MV-4-11 (cell line): ENCODE results near the gene SLC4A2.

Experiments used
- DNase-seq: peaks from one replicate; lab custom pipeline; 2025; lab: John Stamatoyannopoulos, UW

SLC4A2 gene

GRCh38 chr7:151115121-151115835 is 55.9 kb downstream of the SLC4A2 start:
- DNase-seq, result no peak

DNA sequence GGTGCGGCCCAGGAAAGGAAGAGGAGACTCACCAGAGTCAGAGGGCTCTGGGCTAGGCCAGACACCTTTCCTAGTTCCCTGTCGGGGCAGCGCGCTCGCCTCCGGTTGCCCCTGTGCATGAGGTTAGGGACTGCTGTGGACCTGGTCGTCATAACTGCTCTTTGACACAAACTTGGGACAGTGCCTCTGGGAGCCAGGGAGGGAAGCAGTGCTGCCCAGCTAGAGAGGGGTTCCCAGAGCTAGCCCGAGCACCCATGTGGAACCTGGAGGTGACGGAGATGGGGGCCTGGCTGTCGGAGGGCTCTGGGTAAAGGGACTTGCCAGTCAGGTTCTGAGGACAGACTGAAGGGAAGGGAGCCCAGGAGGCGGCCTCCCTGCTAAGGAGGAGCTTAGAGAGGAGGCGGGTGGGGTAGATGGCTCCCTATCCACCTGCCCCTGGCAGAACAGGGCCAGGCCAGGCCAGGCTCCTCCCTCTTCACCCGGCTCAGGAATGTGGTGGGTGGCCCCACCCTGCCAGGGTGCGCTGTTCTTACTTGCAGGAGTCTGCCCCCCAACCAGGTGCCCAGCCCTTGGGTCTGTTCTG is 56.5 kb downstream of the SLC4A2 start:
- no peak for DNase-seq

DNA sequence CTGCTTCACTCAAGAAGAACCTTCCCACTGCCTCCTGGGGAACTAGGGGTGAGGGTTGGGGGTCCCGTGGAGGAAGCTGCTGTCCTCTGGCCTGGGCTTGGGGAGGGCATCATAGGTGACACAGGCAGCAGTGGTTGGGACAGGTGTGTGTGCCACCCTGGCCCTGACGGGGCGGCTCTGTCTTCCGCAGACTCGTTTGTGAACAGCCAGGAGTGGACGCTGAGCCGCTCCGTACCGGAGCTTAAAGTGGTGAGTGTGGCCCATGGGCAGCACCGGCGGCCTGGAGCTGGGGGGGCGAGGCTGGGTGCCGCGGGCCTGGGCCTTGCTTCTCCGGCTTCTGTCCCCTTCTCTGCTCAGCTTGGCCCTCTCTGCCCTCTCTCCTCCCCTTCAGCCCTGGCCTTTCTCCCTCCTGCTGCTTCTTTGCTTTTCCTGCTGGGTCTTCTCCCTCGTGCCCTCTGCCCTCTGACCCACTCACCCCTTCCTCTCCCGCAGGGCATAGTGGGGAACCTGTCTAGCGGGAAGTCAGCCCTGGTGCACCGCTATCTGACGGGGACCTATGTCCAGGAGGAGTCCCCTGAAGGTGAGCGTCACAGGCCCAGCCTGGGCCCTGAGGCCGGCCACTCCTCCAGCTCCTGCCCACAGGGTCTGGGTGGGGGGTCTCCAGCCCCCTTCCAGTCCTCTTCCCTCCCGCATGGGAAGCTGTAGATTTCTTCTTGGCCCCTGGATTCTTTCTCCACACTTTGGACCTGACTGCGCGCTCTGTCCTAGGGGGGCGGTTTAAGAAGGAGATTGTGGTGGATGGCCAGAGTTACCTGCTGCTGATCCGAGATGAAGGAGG is 57.4 kb downstream of the SLC4A2 start:
- no peak for DNase-seq

DNA sequence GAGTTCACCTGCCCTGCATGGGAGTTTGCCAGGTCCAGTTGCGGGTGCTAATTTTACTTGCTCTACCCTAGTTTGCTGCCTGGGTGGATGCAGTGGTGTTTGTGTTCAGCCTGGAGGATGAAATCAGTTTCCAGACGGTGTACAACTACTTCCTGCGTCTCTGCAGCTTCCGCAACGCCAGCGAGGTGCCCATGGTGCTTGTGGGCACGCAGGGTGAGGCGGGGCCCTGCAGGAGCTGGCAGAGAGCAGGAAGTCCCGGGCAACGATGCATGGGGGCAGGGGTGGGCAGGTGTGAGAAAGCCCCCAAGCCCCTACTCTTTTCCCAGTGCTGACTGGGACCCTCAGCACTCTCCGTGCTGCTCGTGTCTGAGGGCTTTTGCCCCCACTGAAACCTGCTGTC is 58.2 kb downstream of the SLC4A2 start:
- DNase-seq, result no peak

DNA sequence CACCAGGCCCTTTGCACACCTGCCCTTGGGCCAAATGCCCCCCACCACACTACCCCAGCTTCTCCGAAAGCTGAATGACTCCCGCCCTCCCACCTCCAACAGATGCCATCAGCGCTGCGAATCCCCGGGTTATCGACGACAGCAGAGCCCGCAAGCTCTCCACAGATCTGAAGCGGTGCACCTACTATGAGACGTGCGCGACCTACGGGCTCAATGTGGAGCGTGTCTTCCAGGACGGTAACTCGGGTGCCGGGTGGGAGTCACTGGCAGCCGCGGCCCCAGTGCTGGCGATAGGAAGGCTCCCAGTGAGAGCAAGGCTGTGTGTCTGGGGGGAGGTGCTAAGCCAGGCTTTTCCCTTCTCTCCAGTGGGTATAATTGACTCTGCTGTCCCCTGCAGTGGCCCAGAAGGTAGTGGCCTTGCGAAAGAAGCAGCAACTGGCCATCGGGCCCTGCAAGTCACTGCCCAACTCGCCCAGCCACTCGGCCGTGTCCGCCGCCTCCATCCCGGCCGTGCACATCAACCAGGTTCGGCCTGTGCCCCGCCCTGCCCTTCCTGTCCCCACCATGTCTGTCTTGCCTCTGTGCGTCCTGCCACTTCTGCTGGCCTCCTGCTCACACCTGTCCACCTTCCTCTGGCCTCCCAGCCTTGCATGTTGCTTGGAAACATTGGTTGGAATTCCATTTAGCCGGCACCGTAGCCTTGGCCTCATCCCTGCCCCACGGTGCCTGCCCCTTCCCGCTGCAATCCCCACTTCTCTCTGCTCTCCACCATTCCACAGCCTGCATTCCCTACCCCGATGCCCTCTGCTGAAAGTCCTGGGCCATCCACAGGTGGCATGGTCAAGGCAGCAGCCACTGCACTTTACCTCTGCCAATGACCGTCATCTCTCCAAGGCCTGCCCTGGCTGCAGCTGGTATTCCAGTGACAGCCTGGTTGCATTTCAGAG is 59.0 kb downstream of the SLC4A2 start:
- no peak for DNase-seq

DNA sequence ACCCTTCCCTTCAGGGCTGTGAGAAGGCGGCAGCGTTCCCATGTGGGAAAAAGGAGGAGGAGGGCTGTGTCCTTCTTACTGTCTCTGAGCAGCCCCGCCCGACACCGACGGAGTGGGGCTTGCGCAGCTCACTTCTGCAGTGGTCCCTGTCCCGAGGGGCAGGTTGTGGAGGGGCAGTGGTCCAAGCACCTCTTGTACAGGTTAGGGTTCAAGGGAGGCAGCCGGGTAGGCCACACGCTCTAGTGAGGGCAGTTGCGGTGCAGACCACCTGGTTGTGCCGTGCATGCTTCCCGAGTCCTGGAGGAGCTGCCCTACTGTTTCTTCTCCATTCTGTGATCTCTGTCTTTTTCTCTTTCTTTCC is 59.6 kb downstream of the SLC4A2 start:
- DNase-seq, result no peak

DNA sequence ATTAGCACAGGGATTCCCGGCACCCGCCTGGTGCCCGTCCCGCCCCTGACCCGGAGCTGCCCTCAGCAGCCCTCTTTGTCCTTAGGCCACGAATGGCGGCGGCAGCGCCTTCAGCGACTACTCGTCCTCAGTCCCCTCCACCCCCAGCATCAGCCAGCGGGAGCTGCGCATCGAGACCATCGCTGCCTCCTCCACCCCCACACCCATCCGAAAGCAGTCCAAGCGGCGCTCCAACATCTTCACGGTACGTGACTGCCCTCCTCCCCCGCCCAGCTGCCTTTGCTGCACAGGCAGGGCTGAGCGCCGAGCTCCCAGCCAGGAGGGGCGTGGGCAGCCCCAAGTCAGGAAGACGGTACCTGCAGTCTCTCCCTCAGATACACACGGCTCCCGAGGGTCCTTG is 60.5 kb downstream of the SLC4A2 start:
- DNase-seq, result no peak

DNA sequence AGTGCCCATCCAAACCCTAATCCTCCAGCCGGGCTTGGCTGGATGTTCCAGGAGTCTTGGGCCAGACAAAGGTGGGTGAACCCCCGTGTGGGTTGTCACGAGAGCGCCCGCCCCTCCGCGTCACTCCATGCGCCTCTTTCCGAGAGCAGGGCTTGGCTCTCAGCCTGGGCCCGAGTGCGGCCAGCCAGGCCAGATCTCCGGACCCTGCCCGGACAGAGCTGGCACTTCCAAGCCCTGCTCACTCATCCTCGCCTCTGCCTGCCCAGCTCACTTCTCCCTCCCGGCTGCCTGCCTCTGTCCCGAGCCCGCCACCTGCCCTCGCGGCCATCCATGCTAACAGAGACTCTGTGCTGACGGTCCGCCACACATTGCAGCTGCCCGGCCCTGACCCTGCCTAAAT is 61.5 kb downstream of the SLC4A2 start:
- DNase-seq, result no peak

GRCh38 chr7:151121380-151122170 is 62.2 kb downstream of the SLC4A2 start:
- DNase-seq, result no peak

- no peak for DNase-seq
These were observed 62.9 kb downstream of the SLC4A2 start for GRCh38 chr7:151122276-151122675.

GRCh38 chr7:151122796-151123157 is 63.4 kb downstream of the SLC4A2 start:
- no peak for DNase-seq

- no peak for DNase-seq
These were observed 63.9 kb downstream of the SLC4A2 start for GRCh38 chr7:151123158-151123821.

- DNase-seq, result peak; percentile 58
These were observed 64.6 kb downstream of the SLC4A2 start for GRCh38 chr7:151123822-151124464.

GRCh38 chr7:151124481-151124880 is 65.1 kb downstream of the SLC4A2 start:
- DNase-seq, result no peak

- no peak for DNase-seq
These were observed 65.6 kb downstream of the SLC4A2 start for GRCh38 chr7:151124899-151125399.

GRCh38 chr7:151125470-151125845 is 66.1 kb downstream of the SLC4A2 start:
- no peak for DNase-seq

GRCh38 chr7:151125846-151126481 is 66.6 kb downstream of the SLC4A2 start:
- no peak for DNase-seq
